ENCODE measurements around the gene GASK1A.

GASK1A gene

GRCh38 chr3:43025423-43025822 lies 46.3 kb downstream of the GASK1A start:
- Histone ChIP-seq H3K36me3 (ENCODE audit: low read depth) (no peaks in the 10 kb centered on the region), H3K4me1 (ENCODE audit: insufficient read depth, poor library complexity, severe bottlenecking) (no peaks in the 10 kb centered on the region), H3K9me3 (ENCODE audit: severe bottlenecking) (no peaks in the 10 kb centered on the region), H3K4me3 (ENCODE audit: severe bottlenecking) (no peak overlapping the region), H3K27me3 (ENCODE audit: insufficient read depth, poor library complexity, severe bottlenecking) (no peaks in the 10 kb centered on the region), H3K27ac (ENCODE audit: poor library complexity, severe bottlenecking) (no peak overlapping the region)
- no peak for ATAC-seq (ENCODE audit: low read depth)
- TF ChIP-seq CTCF (IDR thresholded peaks at IDR 0.05; ENCODE audit: poor library complexity, severe bottlenecking): no peak
- DNase-seq (ENCODE audit: low spot score): no peak

- no peaks in the 10 kb centered on the region for H3K36me3 ChIP-seq (ENCODE audit: low read depth)
- no peaks in the 10 kb centered on the region for H3K27me3 ChIP-seq (ENCODE audit: insufficient read depth, poor library complexity, severe bottlenecking)
- H3K9me3 ChIP-seq (ENCODE audit: severe bottlenecking): no peaks in the 10 kb centered on the region
- TF ChIP-seq CTCF (IDR thresholded peaks at IDR 0.05; ENCODE audit: poor library complexity, severe bottlenecking): no peak
- ATAC-seq (ENCODE audit: low read depth) (no peak), DNase-seq (ENCODE audit: low spot score) (no peak)
- no peak overlapping the region for H3K27ac ChIP-seq (ENCODE audit: poor library complexity, severe bottlenecking)
- H3K4me1 ChIP-seq (ENCODE audit: insufficient read depth, poor library complexity, severe bottlenecking): no peaks in the 10 kb centered on the region
- H3K4me3 ChIP-seq (ENCODE audit: severe bottlenecking): no peak overlapping the region
These were observed 48.9 kb downstream of the GASK1A start for GRCh38 chr3:43028001-43028400.

- no peak overlapping the region for H3K4me3 ChIP-seq (ENCODE audit: severe bottlenecking)
- TF ChIP-seq CTCF (IDR thresholded peaks at IDR 0.05; ENCODE audit: poor library complexity, severe bottlenecking): no peak
- H3K27me3 ChIP-seq (ENCODE audit: insufficient read depth, poor library complexity, severe bottlenecking): no peaks in the 10 kb centered on the region
- no peaks in the 10 kb centered on the region for H3K4me1 ChIP-seq (ENCODE audit: insufficient read depth, poor library complexity, severe bottlenecking)
- no peaks in the 10 kb centered on the region for H3K9me3 ChIP-seq (ENCODE audit: severe bottlenecking)
- no peak overlapping the region for H3K27ac ChIP-seq (ENCODE audit: poor library complexity, severe bottlenecking)
- H3K36me3 ChIP-seq (ENCODE audit: low read depth): no peaks in the 10 kb centered on the region
- DNase-seq (ENCODE audit: low spot score) (no peak), ATAC-seq (ENCODE audit: low read depth) (0 out of 3 replicates have a peak, but pooled peaks have one; percentile 19)
These were observed 49.8 kb downstream of the GASK1A start for GRCh38 chr3:43028678-43029490.

- ATAC-seq (ENCODE audit: low read depth) (no peak), DNase-seq (ENCODE audit: low spot score) (no peak)
- H3K4me3 ChIP-seq (ENCODE audit: severe bottlenecking): no peak overlapping the region
- no peaks in the 10 kb centered on the region for H3K36me3 ChIP-seq (ENCODE audit: low read depth)
- H3K9me3 ChIP-seq (ENCODE audit: severe bottlenecking): no peaks in the 10 kb centered on the region
- H3K4me1 ChIP-seq (ENCODE audit: insufficient read depth, poor library complexity, severe bottlenecking): no peaks in the 10 kb centered on the region
- no peak for TF ChIP-seq CTCF (IDR thresholded peaks at IDR 0.05; ENCODE audit: poor library complexity, severe bottlenecking)
- no peak overlapping the region for H3K27ac ChIP-seq (ENCODE audit: poor library complexity, severe bottlenecking)
- no peaks in the 10 kb centered on the region for H3K27me3 ChIP-seq (ENCODE audit: insufficient read depth, poor library complexity, severe bottlenecking)
These were observed 51.2 kb downstream of the GASK1A start for GRCh38 chr3:43030162-43030935.
